ENCODE data around the gene SLC5A9.
A peak's percentile ranks its signal among the peaks of the same experiment; 100 is the strongest.
"Not testable (repeated sequence)": the region's sequence is repeated elsewhere in the genome, so short reads cannot be mapped to it uniquely, and the experiment has no call there.

The SLC5A9 gene

DNA sequence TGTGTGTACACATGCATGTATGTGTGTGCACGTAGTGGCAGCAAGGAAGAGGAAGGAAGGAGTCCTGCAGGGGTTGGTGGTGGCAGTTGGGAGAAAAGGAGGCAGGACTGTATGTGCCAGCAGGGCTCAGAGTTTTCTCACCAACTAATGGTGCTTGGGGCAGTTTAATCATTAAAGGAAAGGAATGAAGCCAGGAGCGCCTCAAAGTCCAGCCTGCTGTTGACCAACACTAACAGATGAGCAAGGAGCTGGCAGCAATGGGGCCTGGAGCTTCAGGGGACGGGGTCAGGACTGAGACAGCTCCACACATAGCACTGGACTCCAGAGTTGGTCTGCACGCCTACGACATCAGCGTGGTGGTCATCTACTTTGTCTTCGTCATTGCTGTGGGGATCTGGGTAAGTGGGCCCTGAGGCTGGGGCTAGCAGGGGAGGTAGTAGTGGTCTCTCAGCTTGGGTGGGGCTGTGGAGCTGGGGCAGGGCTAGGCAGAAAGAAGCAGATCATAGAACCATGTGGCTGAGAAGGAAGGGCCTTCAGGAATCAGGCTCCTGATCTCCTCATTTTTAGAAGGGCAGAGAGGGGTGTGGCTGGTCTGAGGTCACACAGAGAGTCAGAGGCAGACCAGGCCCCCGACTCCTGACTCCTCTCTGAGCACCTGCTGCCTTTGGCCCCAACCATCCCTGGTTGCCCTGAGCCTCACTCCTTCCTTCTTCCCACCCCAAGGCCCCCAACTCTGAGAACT is at the start of gene SLC5A9:
TSS of gene SLC5A9 (plus strand) at position 216 of the 742 bp plus-strand sequence. CDS start at position 237, 21 bp downstream.
- DNase-seq: no peak

DNA sequence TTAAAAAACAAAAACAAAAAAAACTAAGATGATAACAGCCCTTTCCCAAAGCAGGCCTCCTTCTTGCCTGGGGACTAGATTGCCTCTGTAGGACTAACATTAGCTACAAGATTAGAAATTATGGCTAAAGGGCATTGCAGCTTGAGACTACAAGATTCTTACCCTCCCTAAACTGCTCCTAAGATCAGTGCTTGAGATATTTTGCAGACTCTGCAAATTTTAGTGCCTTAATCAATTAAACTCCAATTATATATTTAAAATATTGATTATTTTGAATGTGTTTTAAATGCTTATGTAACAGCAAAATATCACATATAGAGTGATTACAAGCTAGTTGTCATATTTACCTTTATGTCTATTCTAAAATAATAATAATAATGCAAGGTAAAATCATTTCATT is 47.4 kb upstream of the SLC5A9 start:
- DNase-seq: no peak

DNA sequence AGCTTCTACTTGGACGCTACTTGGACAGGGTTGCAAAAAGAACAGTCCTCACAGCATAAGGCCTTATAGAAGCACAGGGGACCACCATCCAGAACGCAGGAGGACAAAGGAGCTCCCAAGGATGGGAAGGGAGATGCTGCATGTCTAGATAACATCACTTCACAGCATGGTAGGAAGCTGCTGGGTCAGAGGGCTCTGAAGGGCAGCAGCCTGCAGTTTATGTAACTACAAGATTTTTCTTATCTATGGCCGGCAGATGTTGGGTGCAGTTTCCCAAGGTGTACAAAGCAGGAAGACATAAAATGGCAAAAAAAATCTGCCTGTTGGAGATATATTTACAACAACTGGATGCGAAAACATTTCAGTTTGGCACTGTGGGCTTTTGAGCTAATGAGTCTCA is 45.3 kb upstream of the SLC5A9 start:
- DNase-seq: no peak

DNA sequence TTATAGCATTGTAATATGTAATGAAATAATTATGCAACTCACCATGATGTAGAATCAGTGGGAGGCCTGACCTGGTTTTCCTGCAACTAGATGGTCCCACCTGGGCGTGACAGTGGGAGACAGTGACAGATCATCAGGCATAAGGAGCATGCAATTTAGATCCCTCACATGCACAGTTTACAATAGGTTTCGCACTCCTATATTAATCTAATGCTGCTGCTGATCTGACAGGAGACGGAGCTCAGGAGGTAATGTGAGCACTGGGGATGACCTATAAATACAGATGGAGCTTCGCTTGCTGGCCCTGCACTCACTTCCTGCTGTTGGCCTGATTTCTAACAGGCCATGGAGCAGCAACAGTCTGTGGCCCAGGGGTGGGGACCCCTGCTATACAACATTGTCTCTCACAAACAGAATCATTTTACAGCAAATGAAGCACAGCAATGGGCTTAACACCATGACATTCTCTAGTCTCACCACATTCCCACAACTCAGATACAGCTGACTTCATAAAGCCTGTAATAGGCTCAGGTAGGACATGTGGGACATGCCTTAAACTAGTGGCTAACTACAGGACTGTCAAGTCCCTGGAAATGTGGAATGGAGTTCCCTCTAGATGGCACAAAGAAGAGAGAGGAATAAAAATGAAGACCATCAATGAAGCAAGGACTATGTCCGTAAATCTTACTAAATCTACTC is 40.7 kb upstream of the SLC5A9 start:
- DNase-seq: no peak

DNA sequence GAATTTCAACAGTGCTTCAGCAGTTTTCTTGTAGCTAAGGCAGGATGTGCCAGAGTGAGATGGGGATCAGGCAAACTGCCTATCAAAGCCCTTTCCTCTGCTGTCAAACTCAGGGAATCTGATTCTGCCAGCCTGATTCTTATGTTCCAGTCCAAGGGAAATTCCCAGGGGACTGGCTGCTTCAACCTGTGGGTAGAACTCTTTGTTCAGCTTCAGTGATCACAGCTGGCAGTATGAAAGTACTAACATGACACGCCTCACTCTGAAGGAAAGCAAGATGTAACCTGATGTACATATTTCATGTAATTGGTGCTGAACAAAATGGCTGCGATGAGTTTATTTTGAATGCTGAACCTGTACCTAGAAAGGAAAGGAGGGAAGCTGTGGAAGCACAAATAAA is 40.1 kb upstream of the SLC5A9 start:
- DNase-seq: no peak

DNA sequence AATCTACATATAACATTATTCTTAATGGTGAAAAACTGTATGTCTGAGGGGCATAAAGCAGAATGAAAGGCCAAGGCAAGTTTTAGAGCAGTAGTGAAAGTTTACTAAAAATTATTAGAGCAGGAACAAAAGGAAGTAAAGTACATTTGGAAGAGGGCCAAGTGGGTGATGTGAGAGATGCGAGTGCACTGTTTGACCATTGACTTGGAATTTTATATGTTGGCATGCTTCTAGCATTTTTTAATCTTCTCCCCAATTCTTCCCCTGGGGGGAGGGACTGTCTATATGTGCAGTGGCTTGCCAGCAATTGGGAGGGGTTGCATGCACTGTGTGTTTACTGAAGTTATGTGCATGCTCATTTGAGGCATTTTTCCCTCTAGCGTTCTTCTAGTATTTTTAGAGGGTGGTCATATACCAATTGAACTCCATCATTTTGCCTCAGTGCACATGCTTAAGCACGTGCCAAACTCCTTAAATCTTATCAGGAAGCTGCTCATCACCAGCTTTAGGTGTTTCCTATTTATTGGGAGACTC is 36.1 kb upstream of the SLC5A9 start:
- DNase-seq: no peak

DNA sequence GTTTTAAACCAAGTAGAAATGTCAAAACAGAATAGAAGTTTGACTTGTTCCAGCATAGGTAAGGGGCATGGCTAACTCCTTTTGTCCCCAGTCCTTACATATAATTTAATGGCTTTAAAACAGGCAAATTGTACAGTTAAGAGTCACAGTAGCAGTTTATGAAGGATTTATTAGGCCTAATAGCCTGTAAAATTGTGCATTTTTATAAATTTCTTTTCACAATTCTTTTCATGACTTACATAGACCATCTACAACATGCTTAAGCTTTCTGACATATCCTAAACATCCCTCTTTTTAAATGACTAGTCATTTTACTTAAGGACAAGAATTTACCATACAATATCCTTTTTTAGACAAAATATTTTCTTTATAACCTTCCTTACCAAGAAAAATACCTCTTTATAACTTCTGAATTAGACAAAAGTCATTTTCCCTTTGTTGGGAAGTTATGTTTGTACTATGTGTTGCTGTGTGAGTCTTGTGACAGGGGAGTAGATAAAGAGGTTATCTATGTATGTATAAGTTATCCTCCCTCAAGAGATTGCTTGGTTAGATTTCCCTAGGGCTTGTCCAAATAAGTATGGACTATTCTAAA is 34.5 kb upstream of the SLC5A9 start:
- DNase-seq: no peak

DNA sequence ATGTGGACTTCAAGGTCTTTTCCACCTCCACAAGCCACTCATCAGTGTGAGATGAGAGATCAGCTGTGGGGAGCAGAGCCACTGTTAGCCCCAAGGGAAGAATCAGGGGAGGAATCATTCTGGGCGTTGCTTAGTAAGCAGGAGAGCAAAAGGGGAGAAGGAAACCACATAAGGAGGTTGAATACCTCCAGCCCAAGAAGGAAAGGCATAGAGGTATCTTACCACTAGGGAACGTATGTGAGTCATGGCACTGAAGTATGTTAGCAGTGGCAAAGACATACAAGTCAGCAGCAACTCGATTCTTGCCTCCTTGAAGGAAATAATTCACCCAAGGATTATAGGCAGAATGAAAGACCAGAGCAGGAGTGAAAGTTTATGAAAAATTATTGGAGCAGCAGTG is 31.6 kb upstream of the SLC5A9 start:
- no peak for DNase-seq

DNA sequence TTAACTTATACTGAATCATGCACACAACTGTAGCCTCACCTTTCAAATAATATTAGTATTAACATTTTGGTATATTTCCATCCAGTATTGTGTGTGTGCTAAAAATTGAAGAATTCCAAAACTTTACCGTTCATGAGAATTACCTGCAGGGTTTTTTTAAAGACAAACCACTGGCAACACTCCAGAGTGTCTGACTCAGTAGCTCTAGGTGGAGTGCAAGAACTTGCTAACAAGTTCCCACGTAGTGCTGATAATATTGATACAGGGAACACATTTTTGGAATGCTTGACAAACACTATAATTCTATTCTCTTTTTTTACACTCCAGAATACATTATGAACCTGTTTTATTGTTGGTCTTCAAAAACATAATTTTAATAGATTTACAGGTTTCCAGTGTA is 27.7 kb upstream of the SLC5A9 start:
- no peak for DNase-seq

DNA sequence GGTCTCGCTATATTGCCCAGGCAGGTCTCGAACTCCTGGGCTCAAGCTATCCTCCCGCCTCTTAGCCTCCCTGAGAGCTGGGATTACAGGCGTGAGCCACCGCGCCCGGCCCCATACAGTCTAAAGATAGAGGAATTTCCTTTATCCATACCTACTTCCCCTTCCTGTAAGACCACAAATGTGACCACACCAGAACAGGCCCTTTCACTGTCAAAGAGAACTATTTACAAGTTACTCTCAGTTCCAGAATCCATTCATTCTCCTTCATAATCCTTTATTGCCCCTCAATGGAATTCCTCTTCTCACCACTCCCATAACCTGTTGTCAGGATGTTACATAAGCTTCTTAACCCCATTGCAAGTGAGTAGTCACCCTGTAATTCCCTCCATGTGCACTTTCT is 26.3 kb upstream of the SLC5A9 start:
- DNase-seq: no peak

DNA sequence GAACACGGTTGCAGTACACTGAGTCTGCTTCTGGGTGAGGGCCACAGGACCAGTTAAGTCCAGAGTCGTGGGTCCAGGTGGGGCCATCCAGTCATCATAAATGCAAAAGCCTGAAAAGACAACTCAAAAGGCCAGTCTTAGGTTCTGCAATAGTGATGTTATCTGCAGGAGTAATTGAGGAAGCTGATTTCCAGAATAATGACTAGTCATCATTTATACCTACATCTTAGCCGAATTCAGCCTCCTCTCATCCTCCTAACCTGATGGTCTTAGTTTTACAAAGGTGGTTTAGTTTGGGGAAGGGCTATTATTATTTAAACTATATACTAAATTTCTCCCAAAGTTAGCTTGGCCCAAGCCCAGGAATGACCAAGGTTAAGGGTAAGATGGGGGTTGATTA is 23.5 kb upstream of the SLC5A9 start:
- DNase-seq: no peak

DNA sequence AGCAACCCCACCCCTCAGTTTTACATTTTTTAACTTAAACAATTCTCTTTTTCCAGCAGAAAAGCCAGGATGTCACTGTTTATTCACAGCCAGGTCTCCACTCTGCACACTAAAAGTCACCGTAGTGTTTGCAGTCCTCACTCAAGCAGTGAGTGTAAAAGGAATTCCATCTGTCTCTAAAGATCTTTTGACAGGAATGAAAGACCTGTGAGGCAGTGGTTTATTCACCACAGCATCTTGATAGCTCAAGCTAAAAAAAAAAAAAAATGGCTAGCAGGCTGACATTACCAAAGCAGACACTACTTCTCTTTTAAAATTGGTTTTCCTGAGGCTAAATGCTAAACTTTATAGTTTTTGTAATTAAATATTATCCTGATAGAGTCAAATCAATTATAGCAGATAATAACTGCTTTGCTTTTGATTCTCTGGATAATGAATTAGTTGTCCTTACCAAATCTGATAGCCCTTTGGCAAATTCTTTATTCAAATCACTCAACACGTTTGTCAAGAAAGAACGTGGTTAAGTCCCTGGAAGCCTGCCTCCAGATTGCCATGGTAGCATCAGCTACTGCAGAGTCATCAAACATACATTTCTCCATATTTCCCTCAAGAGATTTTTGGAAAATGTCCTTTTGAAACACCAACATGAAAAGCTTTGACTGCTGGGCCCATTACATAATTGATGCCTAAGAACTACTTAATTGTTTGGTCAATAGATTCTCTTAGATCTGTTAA is 22.2 kb upstream of the SLC5A9 start:
- no peak for DNase-seq

DNA sequence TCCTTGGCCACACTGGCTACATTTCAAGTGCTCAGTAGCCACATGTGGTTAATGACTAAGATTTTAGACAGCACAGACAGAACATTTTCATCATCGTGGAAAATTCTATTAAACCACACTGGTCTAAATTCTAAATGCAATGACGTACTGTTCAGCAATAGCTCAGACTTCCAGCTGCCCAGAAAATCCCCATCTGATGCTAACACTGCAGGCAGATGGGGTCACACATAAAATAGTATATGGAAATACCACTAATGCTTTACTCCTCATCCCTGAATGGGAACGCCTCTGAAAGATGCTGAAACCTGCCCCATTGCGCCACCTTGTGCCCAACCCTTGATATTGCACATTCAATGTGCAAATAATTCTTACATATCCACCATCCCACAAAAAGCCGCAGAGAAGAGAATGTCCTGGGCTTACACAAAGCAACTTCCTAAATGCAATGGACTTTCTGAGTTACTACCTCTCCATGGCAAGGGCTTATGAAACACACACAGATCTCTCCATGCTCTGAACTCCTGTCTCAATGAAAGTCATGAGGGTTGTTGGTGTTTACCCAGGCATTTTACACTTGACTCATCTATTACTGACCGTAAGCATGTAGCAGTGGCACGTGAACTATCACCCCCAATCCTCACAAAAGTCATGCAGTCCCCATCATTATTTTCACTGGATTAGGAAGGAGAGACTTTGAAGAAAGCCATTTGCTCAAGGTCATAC is 20.3 kb upstream of the SLC5A9 start:
- DNase-seq: peak; percentile 54

DNA sequence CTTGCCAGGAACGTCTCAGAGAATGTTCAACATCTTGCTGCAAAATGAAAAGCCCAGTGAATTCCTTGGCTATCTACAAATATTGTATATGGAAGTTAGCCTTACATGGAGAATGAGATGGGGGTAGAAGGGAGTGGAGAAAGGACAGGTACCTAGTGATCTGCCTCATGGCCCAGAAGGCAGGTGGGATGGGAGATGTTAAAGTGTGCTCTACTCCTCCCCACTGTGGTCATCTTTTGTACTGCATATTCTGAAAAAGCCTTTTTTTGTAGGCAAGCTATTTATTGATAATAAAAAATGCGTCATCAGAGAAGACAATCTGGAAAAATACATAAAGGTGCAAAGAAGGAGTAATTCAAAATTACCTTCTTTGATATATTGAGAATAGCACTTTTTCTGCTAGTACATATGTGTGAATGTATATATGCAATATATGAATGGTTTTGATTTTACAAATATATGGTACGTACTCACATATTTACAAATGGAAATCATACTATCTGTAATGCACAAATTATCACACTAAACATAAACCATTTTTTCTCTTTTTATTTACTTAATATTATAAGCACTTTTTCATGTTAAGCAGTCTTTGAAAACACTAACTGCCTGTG is 19.1 kb upstream of the SLC5A9 start:
- DNase-seq: no peak

DNA sequence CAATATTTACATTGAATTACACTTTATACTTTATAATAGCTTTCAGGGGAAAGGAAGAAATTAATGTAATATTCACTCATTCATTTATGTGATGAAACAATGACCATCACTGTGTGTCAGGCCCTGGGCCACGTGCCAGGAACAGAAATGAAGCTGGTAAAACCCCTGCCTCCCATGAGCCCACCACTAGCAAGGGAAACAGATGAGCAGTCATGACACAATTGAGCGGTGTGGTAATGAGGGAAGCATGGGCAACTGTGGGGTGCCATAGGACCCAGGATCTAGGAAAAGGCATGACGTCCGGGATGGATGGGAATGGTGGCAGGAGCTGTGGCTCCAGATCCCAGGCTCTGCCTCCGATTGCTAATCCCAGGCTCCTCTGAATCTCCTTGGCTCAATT is 17.0 kb upstream of the SLC5A9 start:
- no peak for DNase-seq

DNA sequence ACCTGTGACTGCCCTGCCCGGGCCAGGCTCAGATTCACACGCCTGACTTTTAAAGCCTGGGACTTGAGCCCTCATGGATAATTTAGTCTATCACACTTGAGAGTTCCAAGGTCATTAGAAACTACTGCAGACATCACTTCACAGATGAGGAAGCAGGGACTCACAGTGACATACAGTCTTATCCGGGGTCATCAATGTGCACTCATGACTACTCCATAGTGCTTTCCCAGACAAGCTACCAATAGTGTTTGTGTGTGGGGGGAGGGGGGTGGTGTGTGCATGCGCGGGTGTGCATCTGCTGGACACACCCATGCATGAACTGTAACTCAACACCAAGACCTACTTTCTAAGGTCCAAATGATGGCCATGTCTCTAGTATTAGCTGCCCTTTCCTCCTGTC is 16.1 kb upstream of the SLC5A9 start:
- DNase-seq: no peak

DNA sequence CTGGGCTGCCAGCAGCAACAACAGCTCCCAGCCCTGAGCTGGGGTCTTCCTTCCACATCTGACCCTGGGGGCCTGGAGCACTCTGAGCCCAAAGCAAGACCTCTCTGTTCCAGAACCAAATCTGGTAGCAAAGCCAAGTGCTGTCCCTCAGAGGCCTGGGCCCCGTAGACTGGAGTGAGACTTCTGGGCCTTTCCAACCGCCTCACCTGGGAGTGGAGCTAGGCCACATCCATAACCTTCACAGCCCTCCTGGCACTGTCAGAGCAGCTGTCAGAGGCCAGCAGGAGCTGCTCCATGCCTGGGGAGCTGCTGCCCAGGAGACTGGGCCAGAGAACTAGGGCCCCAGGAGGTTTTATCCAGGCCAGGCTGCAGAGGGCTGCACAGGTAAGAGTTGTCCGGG is 15.4 kb upstream of the SLC5A9 start:
- no peak for DNase-seq

DNA sequence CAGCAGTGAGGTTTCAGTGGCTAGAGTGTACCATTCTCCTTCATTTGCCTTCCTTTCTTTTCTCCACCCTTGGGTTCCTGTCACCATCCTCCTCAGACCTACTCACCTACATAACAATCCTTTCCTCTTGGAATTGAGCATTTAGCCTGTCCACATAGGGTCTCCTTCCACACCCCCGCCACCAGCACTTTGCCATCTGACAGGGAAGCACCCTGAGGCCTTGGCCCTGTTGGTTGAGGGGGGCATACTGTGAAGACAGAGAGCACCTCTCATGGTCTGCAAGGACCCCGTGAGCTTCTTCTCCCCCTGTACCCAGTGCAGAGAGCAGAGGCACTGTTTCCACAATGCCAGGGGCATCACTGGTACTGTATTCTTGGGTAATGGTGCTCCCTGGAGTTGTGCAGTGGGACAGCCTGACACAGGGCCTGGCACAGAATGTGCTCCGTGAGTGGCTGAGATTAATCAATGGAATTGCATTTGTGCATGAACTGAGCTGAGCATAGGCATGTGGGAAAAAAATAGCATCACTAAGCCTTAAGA is 14.9 kb upstream of the SLC5A9 start:
- no peak for DNase-seq

DNA sequence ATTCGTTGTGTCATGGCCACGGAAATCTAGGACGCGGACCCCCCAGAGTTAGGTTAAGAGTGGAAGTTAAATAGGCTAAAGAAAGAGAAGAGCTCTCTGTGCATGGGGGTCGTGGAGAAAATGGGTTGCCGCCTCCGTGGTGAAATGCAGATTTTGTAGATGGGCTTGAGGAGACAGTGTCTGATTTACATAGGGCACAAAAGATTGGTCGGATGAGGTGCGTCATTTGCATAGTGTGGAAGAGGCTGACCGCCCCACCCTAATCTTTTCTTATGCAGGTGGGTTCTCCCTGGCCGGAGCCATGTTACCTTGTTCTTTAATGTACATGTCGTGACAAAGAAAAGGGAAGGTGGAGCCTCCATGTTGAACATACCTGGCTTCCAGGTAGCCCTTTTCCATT is 14.3 kb upstream of the SLC5A9 start:
- no peak for DNase-seq

DNA sequence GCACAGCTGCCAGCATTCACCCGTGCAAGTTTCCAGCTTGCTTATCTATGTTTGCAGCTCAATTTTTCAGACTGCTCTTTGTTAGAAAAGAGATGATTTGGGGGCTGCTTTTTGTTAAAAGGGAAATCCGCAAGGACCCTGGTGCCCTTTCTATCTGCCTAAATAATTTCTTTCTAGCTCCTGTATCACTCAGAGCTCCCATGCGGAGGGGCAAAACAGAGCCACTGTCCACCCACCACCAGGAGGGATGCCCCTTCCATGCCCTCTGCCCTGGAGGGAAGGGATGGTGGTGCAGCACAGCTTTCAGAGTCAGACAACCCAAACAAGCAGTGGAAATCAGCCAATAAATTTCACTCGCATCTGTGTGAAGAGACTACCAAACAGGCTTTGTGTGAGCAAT is 13.9 kb upstream of the SLC5A9 start:
- DNase-seq: no peak

DNA sequence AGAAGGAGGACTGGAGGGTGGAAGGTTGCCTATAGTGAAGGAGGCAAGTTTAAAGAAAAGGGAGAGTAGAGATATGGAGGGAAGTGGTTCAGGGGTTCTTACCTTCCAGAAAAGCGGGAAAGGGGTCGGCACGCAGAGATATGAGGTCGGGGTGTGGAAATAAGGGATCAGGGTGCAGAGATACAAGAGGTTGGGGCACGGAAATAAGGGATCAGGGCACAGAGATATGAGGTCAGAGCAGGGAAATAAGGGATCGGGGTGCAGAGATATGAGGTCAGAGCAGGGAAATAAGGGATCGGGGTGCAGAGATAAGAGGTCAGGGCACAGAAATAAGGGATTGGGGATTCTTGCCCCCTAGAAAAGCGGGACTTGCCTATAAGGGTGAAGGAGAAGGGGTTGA is 9.1 kb upstream of the SLC5A9 start:
- not testable (repeated sequence) for DNase-seq

DNA sequence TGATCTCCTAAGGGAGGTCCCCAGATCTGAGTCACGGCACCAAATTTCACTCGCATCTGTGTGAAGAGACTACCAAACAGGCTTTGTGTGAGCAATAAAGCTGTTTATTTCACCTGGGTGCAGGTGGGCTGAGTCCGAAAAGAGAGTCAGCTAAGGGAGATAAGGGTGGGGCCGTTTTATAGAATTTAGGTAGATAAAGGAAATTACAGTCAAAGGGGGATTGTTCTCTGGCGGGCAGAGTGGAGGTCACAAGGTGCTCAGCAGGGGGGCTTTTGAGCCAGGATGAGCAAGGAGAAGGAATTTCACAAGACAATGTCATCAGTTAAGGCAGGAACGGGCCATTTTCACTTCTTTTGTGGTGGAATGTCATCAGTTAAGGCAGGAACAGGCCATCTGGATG is 8.2 kb upstream of the SLC5A9 start:
- DNase-seq: not testable (repeated sequence)

Measured in stimulated activated CD4-positive, alpha-beta T cell treated with anti-CD3 and anti-CD28 coated beads, Interleukin-1b, Interleukin-23, amount 100 ng/mL, for 48 hours (primary cell).